H9 (cell line): ENCODE measurements around the gene OSBPL10. TPM values are rescaled to one million over a fixed set of nuclear protein-coding genes. Genes with fewer than 3 reads are reported as not detected.

Experiments
- DNase-seq: peaks from one replicate; pipeline ENCODE4 v3.0.0-alpha.2; 2017
- H2AFZ ChIP-seq: one replicate; pipeline ENCODE4 v1.6.1; 2013; ENCODE audit warnings: mild to moderate bottlenecking, low read length, control low read depth, moderate library complexity
- H2AK5ac ChIP-seq: 2 replicates; pipeline ENCODE4 v1.6.1; 2013; ENCODE audit warnings: low read length, control low read depth, mixed read lengths; ENCODE audit not compliant: insufficient read length
- H2BK120ac ChIP-seq: one replicate; pipeline ENCODE4 v1.6.1; 2013; ENCODE audit warnings: low read depth, mild to moderate bottlenecking, low read length, control low read depth, inconsistent platforms; ENCODE audit not compliant: poor library complexity, severe bottlenecking
- H2BK12ac ChIP-seq: 2 replicates; pipeline ENCODE4 v1.6.1; 2013; ENCODE audit warnings: low read length, control low read depth, mixed read lengths, low read depth; ENCODE audit not compliant: insufficient read length
- H2BK15ac ChIP-seq: 2 replicates; pipeline ENCODE4 v1.6.1; 2013; ENCODE audit warnings: low read depth, low read length, control low read depth
- H2BK20ac ChIP-seq: one replicate; pipeline ENCODE4 v1.6.1; 2013; ENCODE audit warnings: low read depth, mild to moderate bottlenecking, low read length, control low read depth, inconsistent platforms; ENCODE audit not compliant: poor library complexity, severe bottlenecking
- H2BK5ac ChIP-seq: 2 replicates; pipeline ENCODE4 v1.6.1; 2013; ENCODE audit warnings: low read length, control low read depth, mixed read lengths; ENCODE audit not compliant: insufficient read length
- H3K14ac ChIP-seq: 2 replicates; pipeline ENCODE4 v1.6.1; 2013; ENCODE audit warnings: low read length, control low read depth; ENCODE audit not compliant: insufficient read depth
- H3K18ac ChIP-seq: 2 replicates; pipeline ENCODE4 v1.6.1; 2013; ENCODE audit warnings: low read depth, mild to moderate bottlenecking, mixed read lengths, low read length, control low read depth; ENCODE audit not compliant: insufficient read length
- H3K23ac ChIP-seq: 2 replicates; pipeline ENCODE4 v1.6.1; 2013; ENCODE audit warnings: low read length, control low read depth, mixed read lengths, low read depth; ENCODE audit not compliant: insufficient read length
- H3K23me2 ChIP-seq: 2 replicates; pipeline ENCODE4 v1.6.1; 2013; ENCODE audit warnings: low read depth, mild to moderate bottlenecking, mixed read lengths, low read length, control low read depth; ENCODE audit not compliant: insufficient read length, poor library complexity, severe bottlenecking
- H3K27ac ChIP-seq: 2 replicates; pipeline ENCODE4 v1.5.1; 2013; ENCODE audit warnings: low read length, control low read depth, mixed read lengths, low read depth; ENCODE audit not compliant: insufficient read length
- H3K27me3 ChIP-seq: 2 replicates; pipeline ENCODE4 v1.6.1; 2013; ENCODE audit warnings: low read length, control low read depth, inconsistent platforms; ENCODE audit not compliant: insufficient read depth
- H3K4ac ChIP-seq: 2 replicates; pipeline ENCODE4 v1.6.1; 2013; ENCODE audit warnings: low read depth, mild to moderate bottlenecking, control low read depth, inconsistent platforms, low read length, moderate library complexity
- H3K4me1 ChIP-seq: 2 replicates; pipeline ENCODE4 v1.6.1; 2013; ENCODE audit warnings: low read length, control low read depth, inconsistent platforms; ENCODE audit not compliant: insufficient read depth
- H3K4me2 ChIP-seq: 2 replicates; pipeline ENCODE4 v1.6.1; 2013; ENCODE audit warnings: low read length, control low read depth, mixed read lengths; ENCODE audit not compliant: insufficient read length, insufficient read depth
- H3K56ac ChIP-seq: 2 replicates; pipeline ENCODE4 v1.6.1; 2013; ENCODE audit warnings: low read depth, mild to moderate bottlenecking, mixed read lengths, low read length, control low read depth; ENCODE audit not compliant: insufficient read length
- H3K79me1 ChIP-seq: 2 replicates; pipeline ENCODE4 v1.6.1; 2013; ENCODE audit warnings: low read depth, mild to moderate bottlenecking, moderate library complexity, low read length, control low read depth, inconsistent platforms; ENCODE audit not compliant: insufficient read depth, poor library complexity, severe bottlenecking
- H3K79me2 ChIP-seq: 2 replicates; pipeline ENCODE4 v1.6.1; 2013; ENCODE audit warnings: low read length, control low read depth, inconsistent platforms; ENCODE audit not compliant: insufficient read depth
- H3K9ac ChIP-seq: 2 replicates; pipeline ENCODE4 v1.6.1; 2013; ENCODE audit warnings: low read length, control low read depth, mixed read lengths; ENCODE audit not compliant: insufficient read length; ENCODE audit errors: extremely low read depth
- H3K9me3 ChIP-seq: one replicate; pipeline ENCODE4 v1.6.1; 2013; ENCODE audit warnings: low read depth, low read length, inconsistent platforms; ENCODE audit not compliant: control insufficient read depth
- H3T11ph ChIP-seq: one replicate; pipeline ENCODE4 v1.6.1; 2013; ENCODE audit warnings: mild to moderate bottlenecking, low read length, control low read depth, inconsistent platforms
- H4K20me1 ChIP-seq: one replicate; pipeline ENCODE4 v1.6.1; 2013; ENCODE audit not compliant: control insufficient read depth, insufficient read length, insufficient read depth
- H4K5ac ChIP-seq: 2 replicates; pipeline ENCODE4 v1.6.1; 2013; ENCODE audit warnings: low read depth, mild to moderate bottlenecking, mixed read lengths, low read length, control low read depth; ENCODE audit not compliant: insufficient read length
- H4K8ac ChIP-seq: replicated peaks from 2 replicates; pipeline ENCODE4 v1.6.1; 2013; ENCODE audit warnings: low read length, control low read depth, mixed read lengths, low read depth; ENCODE audit not compliant: insufficient read length
- H4K91ac ChIP-seq: 2 replicates; pipeline ENCODE4 v1.6.1; 2013; ENCODE audit warnings: low read depth, mild to moderate bottlenecking, moderate library complexity, mixed read lengths, low read length, control low read depth; ENCODE audit not compliant: insufficient read length
- H3K27ac Mint-ChIP-seq, 3 experiments: 2 replicates in 2 of 3; 3 replicates in 1 of 3; pipeline ENCODE4 v1.8.0; 2020 to 2021; ENCODE audit warnings: mixed read lengths in 3 of 3, mild to moderate bottlenecking in 1 of 3, moderate library complexity in 1 of 3
- H3K27me3 Mint-ChIP-seq: 2 replicates; pipeline ENCODE4 v1.8.0; 2021; ENCODE audit warnings: low read depth, mild to moderate bottlenecking, moderate library complexity, mixed read lengths
- H3K36me3 Mint-ChIP-seq, 3 experiments: 2 replicates in 2 of 3; 3 replicates in 1 of 3; pipeline ENCODE4 v1.8.0; 2020 to 2021; ENCODE audit warnings: low read depth in 3 of 3, mixed read lengths in 3 of 3; ENCODE audit not compliant: insufficient read depth in 1 of 3
- H3K4me1 Mint-ChIP-seq, 2 experiments: 2 replicates each; pipeline ENCODE4 v1.8.0; 2020; ENCODE audit warnings: mixed read lengths in 2 of 2
- H3K4me3 Mint-ChIP-seq, 2 experiments: 2 replicates in 1 of 2; 3 replicates in 1 of 2; pipeline ENCODE4 v1.8.0; 2020 to 2021; ENCODE audit warnings: mild to moderate bottlenecking in 2 of 2, mixed read lengths in 2 of 2, moderate library complexity in 1 of 2
- H3K9me3 Mint-ChIP-seq, 2 experiments: 2 replicates in 1 of 2; 3 replicates in 1 of 2; pipeline ENCODE4 v1.8.0; 2020; ENCODE audit warnings: mild to moderate bottlenecking in 2 of 2, mixed read lengths in 2 of 2, moderate library complexity in 1 of 2
- WGBS: extraction: QIAGEN DNeasy Blood & Tissue Kit; methylation state at CpG from one replicate; pipeline ENCODE4 v1.1.7; 2013; ENCODE audit warnings: missing lambda C conversion rate, low lambda C conversion rate, mixed read lengths; ENCODE audit not compliant: insufficient read length; ENCODE audit errors: extremely low coverage; 5-methylcytosine and 5-hydroxymethylcytosine counted together
- total RNA-seq: library from RNA; stranded (reverse); gene quantifications from 2 replicates; pipeline ENCODE4 v1.2.1, GENCODE V29; 2021
- TF ChIP-seq, protein P1 (sequence below): fragments of 200-600 bp; sonication (generic); conservative IDR thresholded peaks from 3 replicates; pipeline ENCODE4 v1.8.0; 2021; ENCODE audit warnings: antibody characterized with exemption, mild to moderate bottlenecking

OSBPL10 gene
- total RNA-seq, 1 experiment from 2014 or later = 42.7 TPM

DNA sequence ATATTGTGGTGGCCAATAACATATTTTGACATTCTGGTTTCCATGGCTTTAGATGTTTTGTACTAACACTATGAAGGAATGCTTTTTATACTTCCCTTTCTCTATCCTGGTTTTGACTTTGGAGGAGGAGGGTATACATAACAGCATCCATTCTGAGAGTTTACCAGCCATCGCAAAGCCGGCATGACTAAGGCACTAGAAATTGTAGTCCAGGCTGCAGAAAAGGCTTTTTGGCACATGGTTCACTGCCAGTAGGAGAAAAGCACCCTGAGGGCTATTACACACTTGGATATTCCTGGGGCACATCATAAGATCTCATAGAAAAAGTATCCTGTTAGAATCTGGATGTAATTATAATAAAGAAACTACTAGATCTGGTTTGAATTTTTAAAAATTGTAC lies 346.6 kb downstream of the OSBPL10 start:
- Histone ChIP-seq H4K91ac (no peak overlapping the region), H3K9ac (no peak overlapping the region), H3K23ac (no peak overlapping the region), H2AFZ (no peak overlapping the region), H3K27me3 (no peaks in the 10 kb centered on the region), H3K18ac (no peak overlapping the region), H4K5ac (no peak overlapping the region), H2BK120ac (no peak overlapping the region), H3T11ph (no peak overlapping the region), H3K4ac (no peak overlapping the region), H2BK20ac (no peak overlapping the region), H2BK15ac (no peak overlapping the region), H2BK5ac (no peak overlapping the region), H2BK12ac (no peak overlapping the region), H4K20me1 (no peaks in the 10 kb centered on the region), H3K4me1 (no peaks in the 10 kb centered on the region), H4K8ac (no peak overlapping the region), H3K9me3 (no peaks in the 10 kb centered on the region), H2AK5ac (no peak overlapping the region), H3K4me2 (no peak overlapping the region), H3K56ac (no peak overlapping the region), H3K23me2 (no peaks in the 10 kb centered on the region), H3K27ac (no peak overlapping the region), H3K14ac (no peak overlapping the region), H3K79me2 (no peaks in the 10 kb centered on the region), H3K79me1 (no peaks in the 10 kb centered on the region)
- Mint-ChIP-seq H3K4me3 (no peak overlapping the region), H3K36me3 (peaks cover 11 to 37% (median 36%) of the 10 kb centered on the region in 3 experiments; a peak in 6 of 7 replicates), H3K27ac (no peak overlapping the region), H3K9me3 (no peaks in the 10 kb centered on the region), H3K4me1 (no peaks in the 10 kb centered on the region), H3K27me3 (no peaks in the 10 kb centered on the region)
- no peak for DNase-seq
- TF ChIP-seq, protein P1, sequence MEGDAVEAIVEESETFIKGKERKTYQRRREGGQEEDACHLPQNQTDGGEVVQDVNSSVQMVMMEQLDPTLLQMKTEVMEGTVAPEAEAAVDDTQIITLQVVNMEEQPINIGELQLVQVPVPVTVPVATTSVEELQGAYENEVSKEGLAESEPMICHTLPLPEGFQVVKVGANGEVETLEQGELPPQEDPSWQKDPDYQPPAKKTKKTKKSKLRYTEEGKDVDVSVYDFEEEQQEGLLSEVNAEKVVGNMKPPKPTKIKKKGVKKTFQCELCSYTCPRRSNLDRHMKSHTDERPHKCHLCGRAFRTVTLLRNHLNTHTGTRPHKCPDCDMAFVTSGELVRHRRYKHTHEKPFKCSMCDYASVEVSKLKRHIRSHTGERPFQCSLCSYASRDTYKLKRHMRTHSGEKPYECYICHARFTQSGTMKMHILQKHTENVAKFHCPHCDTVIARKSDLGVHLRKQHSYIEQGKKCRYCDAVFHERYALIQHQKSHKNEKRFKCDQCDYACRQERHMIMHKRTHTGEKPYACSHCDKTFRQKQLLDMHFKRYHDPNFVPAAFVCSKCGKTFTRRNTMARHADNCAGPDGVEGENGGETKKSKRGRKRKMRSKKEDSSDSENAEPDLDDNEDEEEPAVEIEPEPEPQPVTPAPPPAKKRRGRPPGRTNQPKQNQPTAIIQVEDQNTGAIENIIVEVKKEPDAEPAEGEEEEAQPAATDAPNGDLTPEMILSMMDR = no peak
- WGBS = no CpG with 5 or more reads among the region's 2 CpGs
